NCI-H2029 (cell line): Measurements from ENCODE around the gene FBRSL1.

ENCODE experiments used
- DNase-seq: peaks from one replicate; lab custom pipeline; 2025; lab: John Stamatoyannopoulos, UW

FBRSL1 gene

GRCh38 chr12:132511516-132512196 lies 21.7 kb downstream of the FBRSL1 start:
- no peak for DNase-seq

DNA sequence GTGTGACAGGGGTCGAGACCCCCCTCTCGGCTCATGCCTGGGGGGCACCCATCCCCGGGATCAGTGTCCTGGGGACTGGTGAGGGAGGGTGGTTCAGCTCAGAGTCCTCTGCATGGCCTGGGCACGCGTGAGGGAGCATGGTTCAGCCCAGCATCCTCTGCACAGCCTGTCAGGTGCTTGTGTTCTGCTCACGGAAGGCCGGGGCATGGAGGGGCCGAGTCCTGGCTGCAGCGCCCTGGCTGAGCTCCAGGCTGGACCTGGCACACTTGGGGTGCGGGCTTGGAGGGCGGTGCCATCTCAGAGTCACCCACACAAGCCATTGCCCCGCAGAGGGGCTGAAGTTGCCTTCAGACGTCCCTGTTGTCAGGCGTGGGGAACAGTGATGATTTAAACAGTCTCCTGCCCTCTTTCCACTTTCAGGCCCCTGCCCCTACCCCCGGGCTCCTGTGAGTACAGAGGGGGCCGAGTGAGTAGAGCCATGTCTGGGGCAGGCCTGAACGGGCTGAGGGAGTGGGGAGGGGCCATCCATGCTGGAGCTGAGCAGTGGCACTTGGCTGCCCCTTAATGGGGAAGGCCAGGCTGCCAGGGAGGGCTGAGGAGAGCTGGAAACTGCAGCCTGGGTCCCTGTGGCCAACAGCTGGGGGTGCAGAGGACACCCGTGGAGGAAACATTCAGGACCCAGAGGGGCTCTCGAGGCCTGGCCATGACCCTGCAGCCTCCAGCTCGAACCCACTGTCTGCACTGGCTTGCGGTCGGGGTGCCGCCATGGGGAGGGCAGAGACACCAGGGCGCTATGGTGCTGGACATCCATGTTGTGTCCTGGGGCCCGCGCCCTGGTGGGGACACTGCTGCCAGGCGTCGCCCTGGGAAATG lies 22.5 kb downstream of the FBRSL1 start:
- DNase-seq = no peak

DNA sequence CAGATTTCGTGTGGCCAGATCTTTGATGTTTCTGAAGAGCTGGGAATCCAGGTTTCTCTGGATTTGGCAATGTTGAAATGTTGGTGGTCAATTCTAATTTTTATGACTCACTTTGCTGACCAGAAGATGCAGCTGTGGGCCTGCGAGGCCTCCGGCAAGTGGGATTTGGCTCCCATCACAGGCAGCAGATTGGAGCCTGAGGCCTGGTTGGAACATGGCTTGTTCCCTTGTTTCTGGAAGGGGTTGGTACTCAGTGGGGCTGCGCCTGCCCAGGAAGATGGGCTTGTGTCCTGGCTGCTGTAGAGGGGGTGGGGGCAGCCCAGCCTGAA lies 23.1 kb downstream of the FBRSL1 start:
- no peak for DNase-seq

GRCh38 chr12:132513458-132514135 lies 23.6 kb downstream of the FBRSL1 start:
- no peak for DNase-seq

DNA sequence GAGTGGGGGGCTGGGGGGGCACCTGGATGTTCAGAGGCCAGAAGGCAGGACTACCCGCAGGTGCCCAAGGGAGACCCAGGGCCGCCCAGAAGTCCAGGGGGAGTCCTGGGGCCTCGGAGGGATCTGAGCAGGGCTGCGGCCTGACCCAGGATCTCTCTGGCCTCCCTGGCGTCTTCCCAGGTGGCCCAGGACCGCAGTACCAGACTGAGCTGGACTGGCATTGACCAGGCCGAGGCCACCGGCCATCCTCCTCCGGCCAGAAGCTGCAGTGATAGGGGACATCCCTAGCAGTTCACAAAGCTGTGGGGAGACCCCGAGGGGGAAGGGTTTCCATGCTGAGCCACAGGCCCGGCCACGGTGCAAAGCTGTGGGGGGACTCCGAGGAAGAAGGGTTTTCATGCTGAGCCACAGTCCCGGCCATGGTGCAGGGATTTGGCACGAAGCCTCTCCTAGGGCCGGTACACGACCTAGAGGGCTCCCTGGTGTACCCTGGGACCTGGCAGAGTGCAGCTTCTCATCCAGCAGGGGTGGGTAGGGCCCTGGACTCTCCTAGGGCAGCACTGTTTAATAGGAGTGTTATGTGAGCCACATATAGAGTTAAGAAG lies 24.4 kb downstream of the FBRSL1 start:
- DNase-seq = no peak

DNA sequence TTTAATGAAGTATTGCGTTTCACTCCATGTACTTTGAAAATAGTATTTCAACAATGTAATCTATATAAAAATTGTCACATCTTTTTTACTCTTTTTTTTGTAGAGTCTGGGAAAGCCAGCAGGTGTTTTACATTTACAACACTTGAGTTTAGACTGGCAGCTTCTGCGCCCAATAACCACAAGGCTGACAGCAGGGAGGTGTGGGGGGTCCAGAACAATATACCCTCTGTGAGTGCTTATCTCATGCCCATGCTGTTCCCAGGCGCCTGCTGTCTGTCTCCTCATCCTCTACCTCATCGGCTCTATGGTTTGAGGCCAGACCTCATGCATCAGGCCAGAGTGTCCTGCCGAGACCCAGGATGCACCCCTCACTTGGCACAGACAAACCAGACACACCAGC lies 24.9 kb downstream of the FBRSL1 start:
- no peak for DNase-seq

- no peak for DNase-seq
Observed at GRCh38 chr12:132516095-132517012, 26.4 kb downstream of the FBRSL1 start.

DNA sequence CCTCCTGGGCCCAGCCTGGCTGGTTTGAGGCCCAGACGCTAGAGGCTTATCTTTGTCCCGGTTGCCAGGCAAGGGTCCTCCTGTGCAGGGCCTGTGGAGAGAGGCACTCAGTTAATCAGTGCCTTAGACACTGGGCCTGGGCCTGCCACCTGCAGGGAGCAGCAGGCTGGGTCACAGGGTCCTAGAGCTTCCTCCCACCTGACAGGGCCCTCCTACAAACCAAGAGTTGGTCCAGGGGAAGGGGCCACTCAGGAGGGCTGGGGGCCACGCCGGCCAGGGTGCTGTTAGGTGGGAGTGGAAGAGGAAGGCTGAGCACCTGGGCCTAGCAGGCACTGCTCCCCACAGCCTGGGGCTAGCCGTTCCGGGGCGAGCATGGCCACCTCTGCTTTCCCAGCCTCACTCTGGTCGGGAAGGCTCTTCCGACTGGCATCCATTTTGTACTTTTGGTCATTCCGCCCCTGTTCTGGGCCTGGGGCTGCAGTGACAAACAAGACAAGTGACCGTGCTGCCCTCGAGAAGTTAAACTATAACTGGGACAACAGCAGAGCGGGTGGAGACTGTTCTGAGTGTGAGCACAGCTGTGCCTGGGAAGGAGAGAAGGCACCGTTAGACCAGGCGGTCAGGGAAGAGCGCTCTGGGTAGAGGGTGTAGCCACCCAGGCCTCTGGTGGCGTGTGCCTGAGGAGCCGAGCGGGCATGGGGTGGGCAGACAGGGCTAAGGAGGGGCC lies 27.2 kb downstream of the FBRSL1 start:
- no peak for DNase-seq

DNA sequence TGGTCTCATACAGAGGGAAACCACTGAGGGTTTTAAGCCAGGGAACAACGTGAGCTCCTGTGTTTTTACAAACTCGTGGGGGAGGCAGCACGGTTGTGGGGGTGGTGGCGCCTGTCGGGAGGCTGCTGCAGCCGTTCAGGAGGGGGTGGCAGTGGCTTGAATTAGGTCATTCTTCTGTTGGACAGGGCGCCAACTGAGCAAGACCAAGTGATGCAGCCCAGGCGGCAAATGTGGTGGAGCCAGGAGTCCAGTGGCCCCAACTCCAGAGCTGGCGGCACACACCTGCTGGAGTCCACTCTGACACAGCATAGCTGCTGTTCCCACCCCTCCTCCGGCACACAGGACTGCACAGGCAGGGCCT lies 27.8 kb downstream of the FBRSL1 start:
- DNase-seq = no peak

GRCh38 chr12:132518354-132518992 lies 28.5 kb downstream of the FBRSL1 start:
- no peak for DNase-seq

GRCh38 chr12:132520421-132521199 lies 30.7 kb downstream of the FBRSL1 start:
- DNase-seq = no peak

DNA sequence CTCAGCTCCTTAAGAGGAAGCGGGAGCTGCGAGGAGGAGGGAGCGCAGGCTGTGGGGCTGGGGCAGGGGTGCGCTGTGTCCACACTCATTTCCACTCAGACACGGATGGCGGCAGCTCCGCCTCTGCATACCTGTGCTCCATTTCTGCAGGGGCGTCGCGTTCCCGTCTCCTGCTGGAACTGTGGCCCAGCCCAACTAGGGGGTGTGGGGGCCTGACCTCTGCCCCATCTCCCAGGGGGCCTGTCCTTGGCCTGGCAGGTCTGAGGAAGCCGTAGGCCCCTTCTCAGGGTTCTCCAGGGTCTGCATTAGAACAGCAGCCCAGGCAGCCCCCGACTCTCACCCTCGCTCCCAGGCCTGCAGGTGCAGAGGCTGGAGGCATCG lies 31.2 kb downstream of the FBRSL1 start:
- no peak for DNase-seq

DNA sequence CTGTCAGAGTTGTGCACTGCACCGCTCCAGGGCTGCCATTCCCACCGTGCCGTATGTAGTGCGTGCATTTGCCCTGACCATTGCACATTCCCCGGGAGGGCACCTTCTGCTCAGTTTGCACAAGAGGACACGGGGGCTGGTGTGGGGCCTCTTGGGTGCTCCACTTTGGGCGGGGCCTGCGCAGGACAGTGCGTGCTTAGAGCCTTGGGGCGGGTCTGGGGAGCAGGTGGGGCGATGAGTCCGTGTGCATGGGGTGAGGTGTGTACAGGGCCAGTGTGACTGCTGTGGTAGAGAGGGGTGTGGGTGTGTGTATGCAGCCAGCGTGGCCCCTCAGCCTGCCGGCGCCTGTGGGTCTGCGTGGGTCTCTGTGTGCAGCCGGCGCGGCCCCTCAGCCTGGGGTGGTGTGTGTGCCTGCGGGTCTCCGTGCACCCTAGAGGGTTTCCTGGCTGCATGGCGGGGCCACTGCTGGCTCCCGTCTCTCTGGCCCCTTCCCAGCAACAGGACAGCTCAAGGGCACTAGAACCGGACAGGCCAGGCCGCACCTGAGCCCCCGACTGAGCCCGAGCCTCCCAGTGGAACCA lies 31.9 kb downstream of the FBRSL1 start:
- DNase-seq = no peak

- DNase-seq = no peak
Observed at GRCh38 chr12:132522592-132523380, 32.8 kb downstream of the FBRSL1 start.

GRCh38 chr12:132523576-132524331 lies 33.8 kb downstream of the FBRSL1 start:
- peak; percentile 13 for DNase-seq

DNA sequence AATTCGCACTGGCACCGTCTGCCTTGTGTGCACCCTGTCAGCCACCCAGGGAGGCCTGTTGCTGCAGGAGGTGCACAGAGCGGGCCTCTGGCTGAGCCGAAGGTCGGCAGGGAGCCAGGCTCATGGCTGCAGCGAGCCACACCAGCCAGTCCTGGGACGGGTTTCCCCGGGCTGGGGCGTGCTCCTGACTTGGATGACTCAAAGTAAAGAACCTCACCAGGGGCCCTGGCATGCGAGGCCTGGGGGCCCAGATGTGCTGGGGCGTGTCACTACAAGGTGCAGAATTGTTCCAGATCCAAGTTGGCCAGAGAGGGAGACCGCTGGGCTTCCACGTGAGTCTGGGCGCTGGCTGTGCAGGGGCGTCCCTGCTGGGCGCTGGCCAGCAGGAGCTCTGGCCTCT lies 34.5 kb downstream of the FBRSL1 start:
- DNase-seq = no peak

DNA sequence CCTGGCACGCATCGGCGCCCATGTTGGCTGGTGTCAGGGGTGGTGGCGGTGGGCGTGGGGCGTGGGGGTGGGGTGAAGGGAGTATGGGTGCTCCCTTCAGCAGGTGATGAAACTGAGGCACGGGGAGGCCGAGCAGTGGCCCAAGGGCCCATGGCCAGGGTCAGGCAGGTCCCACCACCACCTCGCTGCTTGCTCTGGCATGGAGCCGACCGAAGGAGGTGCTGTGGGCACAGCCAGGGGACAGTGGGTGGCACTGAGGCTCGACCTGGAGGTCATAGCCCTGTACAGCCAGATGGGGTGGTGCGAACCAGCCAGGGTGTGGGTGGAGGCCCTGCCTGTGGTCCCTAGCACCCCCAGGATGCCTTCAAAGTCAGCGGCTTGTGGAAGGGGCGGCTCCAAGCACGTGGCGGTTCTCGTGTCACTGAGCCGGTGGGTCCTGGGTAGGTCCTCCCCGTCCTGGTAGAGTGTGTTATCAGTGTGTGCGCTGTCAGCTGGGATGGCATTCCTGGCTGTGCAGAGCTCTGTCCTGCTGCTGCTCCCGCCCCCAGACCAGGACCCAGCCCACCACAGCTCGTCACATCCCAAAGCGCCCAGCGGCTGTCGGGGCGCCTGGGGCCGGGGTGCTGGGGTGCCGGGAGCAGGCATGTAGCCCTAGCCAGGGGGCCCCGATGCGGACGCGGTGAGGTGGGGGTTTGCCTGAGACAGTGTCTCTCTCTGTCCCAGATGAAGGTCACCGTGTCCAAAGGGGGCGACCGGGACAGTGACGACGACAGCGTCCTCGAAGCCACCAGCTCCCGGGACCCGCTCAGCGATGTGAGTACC lies 35.3 kb downstream of the FBRSL1 start:
- no peak for DNase-seq
